Epithelial cell of esophagus (primary cell): Measurements from ENCODE around the gene ASIC3.

Source experiments
- DNase-seq: peaks from one replicate; pipeline ENCODE4 v3.0.0; 2010; ENCODE audit warnings: low read depth
- H3K4me3 ChIP-seq: 2 replicates; pipeline ENCODE4 v1.5.1; 2011; ENCODE audit warnings: mild to moderate bottlenecking, low read length, control low read depth
- TF ChIP-seq, protein P1 (sequence below): IDR thresholded peaks from 2 replicates; pipeline ENCODE4 v1.5.1; 2011; ENCODE audit warnings: low read depth, mild to moderate bottlenecking, low read length, control low read depth, inconsistent platforms; ENCODE audit not compliant: insufficient read depth; ENCODE audit errors: missing control alignments

Gene ASIC3

DNA sequence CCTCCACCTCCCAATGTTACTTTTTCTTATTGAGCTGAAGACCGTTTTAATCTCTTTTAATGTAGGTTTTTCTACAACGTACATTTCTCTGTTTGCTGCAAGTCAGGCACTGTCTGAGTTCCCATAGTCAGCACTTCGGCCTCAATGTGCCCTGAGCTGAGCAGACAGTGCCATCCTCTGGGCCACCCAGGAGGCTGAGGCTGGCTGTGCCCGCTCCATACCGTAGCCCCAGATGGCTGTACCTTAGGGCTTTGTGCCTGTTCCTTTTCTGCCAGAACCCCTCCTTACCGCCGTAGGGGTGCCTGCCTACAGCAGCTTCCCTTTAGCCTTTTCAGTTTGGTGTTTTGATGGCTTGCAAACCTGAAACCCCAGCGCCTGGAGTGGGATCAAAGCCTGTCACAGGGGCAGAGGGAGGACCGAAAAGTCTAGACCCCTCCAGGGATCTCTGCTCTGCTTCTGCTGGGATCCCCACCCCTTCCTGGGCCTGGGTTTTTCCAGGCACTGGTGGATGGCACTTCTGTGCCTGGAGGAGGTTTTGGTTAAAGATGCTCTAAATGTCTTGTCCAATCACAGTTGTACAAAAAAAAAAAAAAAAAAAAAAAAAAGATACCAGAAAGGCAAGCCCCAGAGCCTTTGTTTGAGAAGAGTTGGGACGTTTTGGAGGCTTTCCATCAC, 46.9 kb downstream of the ASIC3 start:
- no peak for DNase-seq
- TF ChIP-seq, protein P1, sequence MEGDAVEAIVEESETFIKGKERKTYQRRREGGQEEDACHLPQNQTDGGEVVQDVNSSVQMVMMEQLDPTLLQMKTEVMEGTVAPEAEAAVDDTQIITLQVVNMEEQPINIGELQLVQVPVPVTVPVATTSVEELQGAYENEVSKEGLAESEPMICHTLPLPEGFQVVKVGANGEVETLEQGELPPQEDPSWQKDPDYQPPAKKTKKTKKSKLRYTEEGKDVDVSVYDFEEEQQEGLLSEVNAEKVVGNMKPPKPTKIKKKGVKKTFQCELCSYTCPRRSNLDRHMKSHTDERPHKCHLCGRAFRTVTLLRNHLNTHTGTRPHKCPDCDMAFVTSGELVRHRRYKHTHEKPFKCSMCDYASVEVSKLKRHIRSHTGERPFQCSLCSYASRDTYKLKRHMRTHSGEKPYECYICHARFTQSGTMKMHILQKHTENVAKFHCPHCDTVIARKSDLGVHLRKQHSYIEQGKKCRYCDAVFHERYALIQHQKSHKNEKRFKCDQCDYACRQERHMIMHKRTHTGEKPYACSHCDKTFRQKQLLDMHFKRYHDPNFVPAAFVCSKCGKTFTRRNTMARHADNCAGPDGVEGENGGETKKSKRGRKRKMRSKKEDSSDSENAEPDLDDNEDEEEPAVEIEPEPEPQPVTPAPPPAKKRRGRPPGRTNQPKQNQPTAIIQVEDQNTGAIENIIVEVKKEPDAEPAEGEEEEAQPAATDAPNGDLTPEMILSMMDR, result no peak
- H3K4me3 ChIP-seq, result no peak overlapping the region

DNA sequence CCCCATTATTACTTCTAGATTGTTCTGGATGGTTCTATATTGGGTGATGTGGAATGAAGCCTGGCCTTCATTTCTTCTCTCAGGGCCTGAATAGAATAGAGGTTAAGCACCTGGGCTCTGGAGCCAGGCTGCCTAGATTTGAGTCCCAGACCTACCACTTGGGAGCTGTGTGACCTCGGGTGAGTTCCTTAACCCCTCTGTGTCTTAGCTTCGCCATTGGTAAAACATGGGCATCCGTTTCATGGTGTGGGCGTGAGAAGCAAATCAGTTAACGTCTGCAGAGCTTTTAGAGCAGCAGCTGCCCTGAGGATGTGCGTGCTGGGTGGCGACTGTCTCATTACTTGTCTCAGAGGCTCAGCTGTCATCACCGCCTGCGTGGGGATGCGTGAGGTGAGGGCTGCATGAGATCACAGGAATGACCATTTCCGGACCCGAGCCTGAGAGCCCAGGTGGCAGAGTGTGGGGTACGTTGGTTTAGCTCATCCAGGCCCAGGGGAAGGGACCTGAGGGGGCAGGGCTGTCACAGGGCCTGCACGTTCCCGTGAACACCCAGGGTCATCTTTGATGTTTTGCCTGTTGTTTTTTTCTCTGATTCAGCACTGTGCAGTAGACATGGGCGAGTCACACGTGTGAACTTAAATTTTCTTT, 47.6 kb downstream of the ASIC3 start:
- H3K4me3 ChIP-seq, result no peak overlapping the region
- no peak for DNase-seq

DNA sequence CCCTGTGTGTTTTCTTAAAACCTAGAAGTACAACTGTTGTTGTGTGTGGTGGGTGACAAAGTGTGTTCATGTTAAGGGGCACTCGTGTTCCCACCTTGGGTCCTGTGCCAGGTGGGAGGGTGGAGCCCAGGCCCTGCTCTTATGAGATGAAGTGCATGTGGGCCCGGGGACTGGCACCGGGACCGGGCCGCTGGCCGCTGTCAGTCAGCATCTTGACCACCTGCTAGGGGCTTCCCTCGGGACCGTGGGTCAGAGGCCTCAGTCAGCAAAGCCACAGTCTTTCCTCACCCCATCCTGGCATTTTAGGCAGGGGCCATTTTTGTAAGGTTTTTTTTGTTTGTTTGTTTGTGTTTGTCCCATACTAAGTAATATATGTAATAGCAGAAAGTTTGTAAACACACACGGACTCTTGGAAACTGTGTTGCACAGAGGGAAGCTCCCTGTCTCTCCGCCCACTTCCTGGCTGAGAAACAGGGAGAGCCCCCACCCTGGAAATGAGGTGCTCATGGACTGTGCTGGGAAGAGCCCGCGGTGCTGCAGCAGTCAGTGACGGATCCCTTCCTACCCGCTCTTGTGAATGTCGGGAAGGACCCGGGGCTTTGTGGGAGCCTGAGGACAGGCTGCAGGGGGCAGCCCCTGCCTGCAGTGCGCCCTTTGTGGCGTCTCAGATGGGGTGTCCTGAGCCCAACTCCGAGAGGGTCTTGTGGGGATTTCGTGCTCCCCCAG, 51.3 kb downstream of the ASIC3 start:
- TF ChIP-seq, protein P1, result no peak
- DNase-seq, result no peak
- H3K4me3 ChIP-seq, result no peak overlapping the region

More for the DNA sequence above, 47.6 kb downstream of the ASIC3 start:
- TF ChIP-seq, protein P1, result no peak

DNA sequence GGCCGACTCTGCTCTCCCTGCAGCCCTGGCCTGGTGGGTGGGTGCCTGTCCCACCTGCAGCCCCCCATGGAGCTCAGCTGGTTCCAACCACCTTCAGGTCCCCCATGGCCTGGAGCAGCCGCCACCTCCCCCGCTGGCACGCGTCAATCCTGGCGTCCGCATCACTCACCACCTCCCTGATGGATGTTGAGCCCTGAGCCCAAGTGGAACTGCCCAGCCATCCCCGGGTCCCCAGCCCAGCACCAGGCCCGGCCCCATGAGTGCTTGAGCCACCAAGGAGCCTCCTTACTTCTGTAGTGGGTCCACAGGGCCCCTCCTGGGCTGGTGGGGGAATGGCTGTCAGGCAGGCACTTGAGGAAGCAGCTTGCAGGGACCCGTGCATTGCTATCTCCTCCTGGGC, 52.6 kb downstream of the ASIC3 start:
- H3K4me3 ChIP-seq, result no peak overlapping the region
- DNase-seq, result no peak
- TF ChIP-seq, protein P1, result no peak

DNA sequence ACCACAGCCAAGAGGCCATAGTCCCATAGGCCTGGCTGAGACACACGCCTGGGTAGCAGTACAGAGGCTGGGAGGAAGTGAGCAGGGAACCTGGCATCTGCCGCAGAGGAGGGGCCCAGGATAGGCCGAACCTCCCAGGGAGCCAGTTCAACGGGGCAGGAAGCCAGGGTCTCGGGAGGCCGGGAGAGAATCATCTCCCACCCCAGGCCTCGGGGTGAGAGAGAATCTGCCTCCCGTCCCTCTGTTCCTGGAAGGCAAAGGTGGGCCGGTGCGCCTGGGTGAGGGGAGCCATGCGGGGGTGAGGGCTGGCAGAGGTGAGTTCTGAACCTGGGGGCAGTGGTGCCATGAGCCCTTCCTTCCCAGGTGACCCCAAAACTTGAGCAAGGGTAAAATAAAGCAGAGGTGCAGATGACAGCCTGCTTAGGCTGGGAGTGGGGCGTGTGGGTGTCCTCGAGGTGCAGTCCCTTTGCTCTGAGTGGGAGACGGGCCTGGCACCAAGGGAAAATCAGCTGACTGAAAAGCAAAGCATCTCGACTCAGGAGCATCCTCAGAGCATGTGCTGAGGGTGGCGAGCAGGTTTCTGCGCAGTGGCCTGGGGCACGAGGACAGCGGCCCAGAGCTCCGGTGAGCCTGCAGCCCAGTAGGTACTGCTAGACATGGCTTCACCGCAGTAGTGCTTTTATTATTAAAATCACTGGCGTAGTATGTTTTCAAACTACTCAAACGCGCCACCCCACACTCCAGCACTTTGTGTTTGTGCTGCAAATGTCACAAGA, 53.5 kb downstream of the ASIC3 start:
- no peak overlapping the region for H3K4me3 ChIP-seq
- TF ChIP-seq, protein P1, result no peak
- no peak for DNase-seq
